A549 (cell line): ENCODE data around the gene RAI14.

Experiments
- CEBPB ChIP-seq, 2 experiments: fragments of >200 bp in 1 of 2; sonication (Bioruptor Twin) in 1 of 2; formaldehyde crosslinking in 1 of 2; IDR thresholded peaks; 2 replicates each; pipeline ENCODE4 v1.6.1; 2012 to 2016
- CHD2 ChIP-seq: fragments of 150-350 bp; IDR thresholded peaks from 2 replicates; pipeline ENCODE4 v1.6.1; 2014; ENCODE audit warnings: low read length; ENCODE audit not compliant: partially characterized antibody
- ELK1 ChIP-seq: fragments of 150-350 bp; IDR thresholded peaks from 2 replicates; pipeline ENCODE4 v1.6.1; 2014; ENCODE audit warnings: low read depth, mild to moderate bottlenecking, low read length
- MAFK ChIP-seq: fragments of 450-650 bp; IDR thresholded peaks from 2 replicates; pipeline ENCODE4 v1.6.1; 2014; ENCODE audit not compliant: partially characterized antibody
- MAX ChIP-seq: IDR thresholded peaks from 2 replicates; pipeline ENCODE4 v1.6.1; 2012
- POLR2A ChIP-seq: IDR thresholded peaks from 2 replicates; pipeline ENCODE4 v1.6.1; 2012; ENCODE audit warnings: mild to moderate bottlenecking, low read length
- POLR2AphosphoS2 ChIP-seq: conservative IDR thresholded peaks from 2 replicates; pipeline ENCODE4 v1.6.1; 2012; ENCODE audit warnings: low read length, improper control_type of control experiment, inconsistent platforms
- RAD21 ChIP-seq, 2 experiments: fragments of >200 bp in 1 of 2; sonication (Bioruptor Twin) in 1 of 2; formaldehyde crosslinking in 1 of 2; IDR thresholded peaks in 1 of 2; conservative IDR thresholded peaks in 1 of 2; 2 replicates in 1 of 2; 3 replicates in 1 of 2; pipeline ENCODE4 v1.6.1; 2012 to 2018; ENCODE audit warnings: inconsistent platforms in 1 of 2
- REST ChIP-seq: fragments of 200-600 bp; sonication (generic); IDR thresholded peaks from 2 replicates; pipeline ENCODE4 v1.6.1; 2016; ENCODE audit warnings: antibody characterized with exemption, mild to moderate bottlenecking, moderate library complexity
- SMC3 ChIP-seq: fragments of >200 bp; sonication (Bioruptor Twin); formaldehyde crosslinking; IDR thresholded peaks from 3 replicates; pipeline ENCODE4 v1.6.1; 2018; ENCODE audit warnings: inconsistent platforms
- SREBF2 ChIP-seq: fragments of 450-650 bp; IDR thresholded peaks from 2 replicates; pipeline ENCODE4 v1.6.1; 2014; ENCODE audit warnings: mild to moderate bottlenecking, moderate library complexity
- ZFP36 ChIP-seq: fragments of 450-650 bp; IDR thresholded peaks from 2 replicates; pipeline ENCODE4 v1.6.1; 2014; ENCODE audit warnings: borderline replicate concordance; ENCODE audit not compliant: partially characterized antibody
- TF ChIP-seq, protein P1 (sequence below): fragments of >200 bp; sonication (Bioruptor Twin); formaldehyde crosslinking; IDR thresholded peaks from 3 replicates; pipeline ENCODE4 v1.5.1; 2016
- TF ChIP-seq, protein P2 (sequence below): IDR thresholded peaks from 2 replicates; pipeline ENCODE4 v1.6.1; 2012; ENCODE audit warnings: low read depth, borderline replicate concordance

- TF ChIP-seq POLR2AphosphoS2: no peak
- no peak for TF ChIP-seq MAX
- TF ChIP-seq RAD21 (conservative IDR thresholded peaks at IDR 0.05 in 1 of 2, IDR thresholded peaks at IDR 0.05 in 1 of 2): no peak
- TF ChIP-seq SREBF2: no peak
- no peak for TF ChIP-seq SMC3
- TF ChIP-seq, protein P1, sequence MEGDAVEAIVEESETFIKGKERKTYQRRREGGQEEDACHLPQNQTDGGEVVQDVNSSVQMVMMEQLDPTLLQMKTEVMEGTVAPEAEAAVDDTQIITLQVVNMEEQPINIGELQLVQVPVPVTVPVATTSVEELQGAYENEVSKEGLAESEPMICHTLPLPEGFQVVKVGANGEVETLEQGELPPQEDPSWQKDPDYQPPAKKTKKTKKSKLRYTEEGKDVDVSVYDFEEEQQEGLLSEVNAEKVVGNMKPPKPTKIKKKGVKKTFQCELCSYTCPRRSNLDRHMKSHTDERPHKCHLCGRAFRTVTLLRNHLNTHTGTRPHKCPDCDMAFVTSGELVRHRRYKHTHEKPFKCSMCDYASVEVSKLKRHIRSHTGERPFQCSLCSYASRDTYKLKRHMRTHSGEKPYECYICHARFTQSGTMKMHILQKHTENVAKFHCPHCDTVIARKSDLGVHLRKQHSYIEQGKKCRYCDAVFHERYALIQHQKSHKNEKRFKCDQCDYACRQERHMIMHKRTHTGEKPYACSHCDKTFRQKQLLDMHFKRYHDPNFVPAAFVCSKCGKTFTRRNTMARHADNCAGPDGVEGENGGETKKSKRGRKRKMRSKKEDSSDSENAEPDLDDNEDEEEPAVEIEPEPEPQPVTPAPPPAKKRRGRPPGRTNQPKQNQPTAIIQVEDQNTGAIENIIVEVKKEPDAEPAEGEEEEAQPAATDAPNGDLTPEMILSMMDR: no peak
- TF ChIP-seq CEBPB (IDR thresholded peaks at IDR 0.05): no peak
- TF ChIP-seq CHD2: no peak
- TF ChIP-seq MAFK: peak; percentile 72
- TF ChIP-seq POLR2A: no peak
- TF ChIP-seq, protein P2, sequence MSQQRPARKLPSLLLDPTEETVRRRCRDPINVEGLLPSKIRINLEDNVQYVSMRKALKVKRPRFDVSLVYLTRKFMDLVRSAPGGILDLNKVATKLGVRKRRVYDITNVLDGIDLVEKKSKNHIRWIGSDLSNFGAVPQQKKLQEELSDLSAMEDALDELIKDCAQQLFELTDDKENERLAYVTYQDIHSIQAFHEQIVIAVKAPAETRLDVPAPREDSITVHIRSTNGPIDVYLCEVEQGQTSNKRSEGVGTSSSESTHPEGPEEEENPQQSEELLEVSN: no peak
- no peak for TF ChIP-seq ELK1
- TF ChIP-seq ZFP36: no peak
- no peak for TF ChIP-seq REST
Measured at GRCh38 chr5:34857894-34858293, 201.8 kb downstream of the RAI14 start.
